ENCODE results near the gene ITCH.
"Not testable (repeated sequence)": the region's sequence is repeated elsewhere in the genome, so short reads cannot be mapped to it uniquely, and the experiment has no call there.

ITCH gene

GRCh38 chr20:34344238-34344637, 18.8 kb upstream of the ITCH start:
- DNase-seq = no peak

GRCh38 chr20:34345402-34345736, 17.7 kb upstream of the ITCH start:
- no peak for DNase-seq

- not testable (repeated sequence) for DNase-seq
Measured at GRCh38 chr20:34345839-34346532, 17.1 kb upstream of the ITCH start.

GRCh38 chr20:34346533-34346865, 16.6 kb upstream of the ITCH start:
- DNase-seq = not testable (repeated sequence)

DNA sequence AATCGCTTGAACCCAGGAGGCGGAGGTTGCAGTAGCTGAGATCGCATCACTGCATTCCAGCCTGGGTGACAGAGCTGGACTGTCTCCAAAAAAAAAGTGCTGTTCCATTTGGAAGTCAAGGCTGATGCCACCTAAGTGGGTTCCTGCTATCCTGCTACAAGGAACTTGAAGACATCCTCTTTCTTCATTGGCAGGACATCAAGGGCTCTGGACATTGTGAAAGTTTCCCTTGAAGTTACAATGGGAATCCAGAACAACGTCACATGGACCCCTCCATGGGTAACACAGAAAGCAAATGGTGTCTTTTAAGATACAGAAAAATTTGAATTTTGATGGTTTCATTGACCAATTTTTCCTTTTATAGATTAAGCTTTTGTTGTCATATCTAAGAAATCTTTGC, 15.5 kb upstream of the ITCH start:
- no peak for DNase-seq

DNA sequence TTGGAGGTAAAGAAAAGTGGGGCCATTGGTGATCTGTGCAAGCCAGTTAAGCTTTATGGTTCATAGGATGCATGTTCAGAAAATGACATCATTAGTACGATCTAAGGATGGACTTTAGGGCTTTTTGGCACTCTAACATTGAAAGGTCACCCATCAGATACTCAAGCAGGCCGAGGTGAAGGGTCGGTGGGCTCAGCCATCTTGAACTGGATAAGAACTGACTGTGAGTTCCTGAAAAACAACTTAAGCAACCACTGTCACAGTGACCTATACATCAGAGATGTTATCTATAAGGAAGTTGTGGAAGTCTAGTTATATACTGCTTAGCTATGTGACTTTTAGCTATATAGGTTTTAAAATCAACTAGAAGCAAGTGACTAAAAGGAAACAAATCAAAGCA, 13.0 kb upstream of the ITCH start:
- peak; percentile 68 for DNase-seq

- DNase-seq = not testable (repeated sequence)
Measured at GRCh38 chr20:34353467-34353866, 9.6 kb upstream of the ITCH start.

- DNase-seq = no peak
Measured at GRCh38 chr20:34355427-34355826, 7.6 kb upstream of the ITCH start.

- DNase-seq = not testable (repeated sequence)
Measured at GRCh38 chr20:34359729-34360128, 3.3 kb upstream of the ITCH start.

DNA sequence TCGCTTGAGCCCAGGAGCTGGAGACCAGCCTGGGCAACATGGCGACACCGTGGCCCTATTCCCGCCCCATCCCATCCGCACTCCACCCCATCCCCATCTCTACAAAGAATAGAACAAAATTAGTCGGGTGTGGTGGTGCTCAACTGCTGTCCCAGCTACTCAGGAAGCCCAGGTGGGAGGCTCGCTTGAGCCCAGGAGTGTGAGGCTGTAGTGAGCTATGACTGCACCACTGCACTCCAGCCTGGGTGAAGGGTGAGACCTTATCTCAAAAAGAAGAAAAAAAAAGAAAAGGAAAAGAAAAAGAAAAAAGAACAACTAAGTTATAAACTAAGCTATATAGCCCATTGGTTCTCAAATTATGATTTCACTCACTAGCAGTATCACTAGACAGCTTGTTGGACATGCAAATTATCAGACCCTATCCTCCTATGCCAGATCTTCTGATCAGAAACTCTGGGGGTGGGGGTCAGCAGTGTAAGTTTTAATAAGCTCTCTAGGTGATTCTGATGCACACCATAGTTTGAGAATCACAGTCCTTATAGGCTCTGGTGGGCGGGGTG, 491 bp upstream of the ITCH start:
- DNase-seq = no peak

DNA sequence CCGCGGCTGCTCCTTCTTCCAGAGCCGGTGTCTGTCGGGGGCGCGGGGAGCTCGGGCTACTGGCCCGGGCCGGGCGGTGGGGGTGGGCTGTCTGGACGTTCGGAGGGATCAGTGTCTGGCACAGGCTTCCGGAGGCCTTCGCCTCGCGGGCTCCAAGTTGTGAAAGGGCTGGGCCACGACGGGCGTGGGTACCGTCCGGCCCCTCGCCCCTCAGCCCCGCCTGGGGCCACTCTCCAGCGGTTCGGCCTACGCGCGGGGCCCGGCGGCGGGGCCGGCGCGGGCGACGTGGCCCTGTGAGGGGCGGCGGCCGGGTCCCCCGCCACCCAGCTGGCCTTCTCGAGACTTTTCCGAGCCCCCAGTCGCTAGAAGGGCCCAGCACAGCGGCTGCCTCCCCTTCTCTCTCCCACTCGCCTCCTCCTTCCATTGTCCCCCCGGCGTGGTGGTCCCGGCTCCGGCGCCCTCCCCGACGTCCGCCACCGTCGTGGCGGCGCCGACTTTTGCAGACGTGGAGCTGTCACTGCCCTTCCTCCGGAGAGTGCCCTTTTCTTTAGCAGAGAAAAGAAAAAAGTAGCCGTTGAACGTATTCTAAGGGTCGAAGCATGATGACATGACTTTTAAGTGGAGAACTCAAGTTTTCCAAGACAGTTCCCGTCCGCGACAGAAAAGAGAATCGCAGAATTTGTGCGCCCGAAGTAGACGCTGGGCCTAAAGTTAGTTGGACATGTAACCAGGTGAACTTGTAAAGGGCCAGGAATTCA, 571 bp downstream of the ITCH start:
- DNase-seq = no peak

- no peak for DNase-seq
Measured at GRCh38 chr20:34364223-34364506, 1.1 kb downstream of the ITCH start.

DNA sequence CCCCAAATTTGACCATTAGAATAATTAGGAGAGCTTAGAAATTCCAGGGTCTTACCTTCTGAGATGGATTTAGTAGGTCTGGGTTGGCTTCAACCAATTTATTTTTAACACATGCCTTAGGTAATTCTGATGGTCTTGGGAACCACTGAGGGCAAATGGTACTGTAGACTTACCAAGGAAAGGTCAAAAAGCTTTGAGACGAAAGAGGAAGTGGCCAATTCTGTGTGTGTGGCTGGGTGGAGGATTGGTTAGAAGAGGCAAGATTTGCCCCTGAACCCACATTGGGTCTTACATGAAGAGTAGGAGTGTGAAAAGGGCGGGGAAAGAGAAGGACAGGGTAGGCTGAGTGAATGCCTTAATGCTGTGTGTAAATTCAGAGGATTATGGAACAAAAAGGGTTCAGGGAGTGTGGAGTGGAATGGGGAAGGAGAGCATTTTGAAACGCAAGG, 2.7 kb downstream of the ITCH start:
- peak; percentile 49 for DNase-seq

DNA sequence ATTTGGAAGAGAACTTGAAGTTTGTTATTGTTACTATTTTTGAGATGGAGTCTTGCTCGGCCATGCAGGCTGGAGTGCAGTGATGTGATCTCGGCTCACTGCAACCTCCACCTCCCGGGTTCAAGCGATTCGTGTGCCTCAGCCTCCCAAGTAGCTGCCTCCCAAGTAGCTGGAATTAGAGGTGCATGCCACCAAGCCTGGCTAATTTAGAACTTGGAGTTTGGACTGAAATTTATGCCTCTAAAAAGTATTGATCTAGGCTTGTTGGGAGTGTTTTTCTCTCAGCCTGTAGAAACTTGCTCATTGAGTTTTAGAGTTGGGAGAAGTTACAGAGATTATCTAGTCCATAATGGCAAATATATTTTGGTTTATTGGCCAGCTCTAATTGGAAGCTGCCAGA, 4.1 kb downstream of the ITCH start:
- no peak for DNase-seq

DNA sequence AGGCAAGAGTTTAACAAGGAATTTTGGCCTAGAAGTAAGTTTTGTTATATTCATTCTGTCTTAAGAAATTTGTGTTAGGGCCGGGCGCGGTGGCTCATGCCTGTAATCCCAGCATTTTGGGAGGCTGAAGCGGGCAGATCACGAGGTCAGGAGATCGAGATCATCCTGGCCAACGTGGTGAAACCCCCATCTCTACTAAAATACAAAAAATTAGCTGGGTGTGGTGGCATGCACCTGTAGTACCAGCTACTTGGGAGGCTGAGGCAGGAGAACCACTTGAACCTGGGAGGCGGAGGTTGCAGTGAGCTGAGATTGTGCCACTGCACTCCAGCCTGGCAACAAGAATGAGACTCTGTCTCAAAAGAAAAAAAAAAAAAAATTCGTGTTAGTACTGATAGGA, 4.8 kb downstream of the ITCH start:
- not testable (repeated sequence) for DNase-seq

GRCh38 chr20:34368547-34368946, 5.5 kb downstream of the ITCH start:
- DNase-seq = no peak

DNA sequence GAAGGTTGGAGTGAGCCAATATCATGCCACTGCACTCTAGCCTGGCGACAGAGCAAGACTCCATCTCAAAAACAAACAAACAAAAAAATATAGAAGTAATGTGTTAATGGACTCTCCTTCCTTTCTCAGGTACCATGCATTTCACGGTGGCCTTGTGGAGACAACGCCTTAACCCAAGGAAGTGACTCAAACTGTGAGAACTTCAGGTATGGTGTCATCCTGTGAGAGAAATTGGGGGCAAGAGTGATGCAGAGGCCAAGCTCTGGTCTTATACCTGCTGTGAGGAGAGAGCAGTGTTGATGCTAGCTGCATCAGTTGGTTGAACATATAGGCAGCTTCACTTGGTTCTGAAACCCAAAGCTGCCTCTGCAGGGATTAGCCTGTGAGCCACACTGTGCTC, 6.2 kb downstream of the ITCH start:
- no peak for DNase-seq

DNA sequence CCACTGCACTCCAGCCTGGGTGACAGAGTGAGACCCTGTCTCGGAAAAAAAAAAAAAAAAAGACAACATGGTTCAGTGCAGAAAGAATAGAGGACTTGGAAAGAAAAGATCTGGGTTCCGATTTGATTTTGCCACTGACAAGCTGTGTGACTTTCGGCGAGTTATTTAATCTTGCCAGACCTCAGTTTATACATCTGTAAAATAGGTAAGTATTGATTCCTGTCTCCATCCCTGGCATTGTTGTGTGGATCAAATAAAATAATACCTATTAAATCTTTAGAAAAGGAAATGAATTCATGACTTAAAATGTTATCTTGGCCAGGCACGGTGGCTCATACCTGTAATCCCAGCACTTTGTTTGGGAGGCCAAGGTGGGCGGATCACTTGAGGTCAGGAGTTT, 7.0 kb downstream of the ITCH start:
- DNase-seq = no peak

GRCh38 chr20:34373445-34373844, 10.4 kb downstream of the ITCH start:
- DNase-seq = no peak

DNA sequence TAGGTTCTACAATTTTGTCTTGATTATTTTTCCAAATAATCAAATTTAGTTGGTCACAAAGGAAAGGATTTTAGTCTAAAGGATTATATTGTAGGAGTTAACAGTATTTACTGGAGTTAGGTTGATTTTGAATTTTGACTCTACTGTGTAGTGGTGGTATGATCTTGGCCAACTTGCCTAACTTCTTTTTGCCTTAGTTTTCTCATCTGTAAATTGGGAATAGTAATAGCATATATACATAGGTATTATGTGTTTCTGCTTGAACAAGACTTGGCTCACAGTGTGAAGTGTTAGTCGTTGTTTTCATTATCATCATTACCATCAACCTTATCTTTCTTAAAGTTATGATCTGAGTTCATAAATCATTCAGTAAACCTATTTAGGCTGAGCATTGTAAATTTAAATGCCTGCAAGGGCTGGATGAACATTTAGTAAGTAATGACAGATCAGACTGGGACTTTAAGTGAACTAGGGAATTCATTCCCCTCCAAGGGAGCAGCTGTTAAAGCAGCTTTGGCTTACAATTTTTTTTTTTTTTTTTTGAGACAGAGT, 11.2 kb downstream of the ITCH start:
- no peak for DNase-seq

GRCh38 chr20:34375977-34376430, 12.9 kb downstream of the ITCH start:
- DNase-seq = no peak

- no peak for DNase-seq
Measured at GRCh38 chr20:34377072-34377847, 14.2 kb downstream of the ITCH start.

DNA sequence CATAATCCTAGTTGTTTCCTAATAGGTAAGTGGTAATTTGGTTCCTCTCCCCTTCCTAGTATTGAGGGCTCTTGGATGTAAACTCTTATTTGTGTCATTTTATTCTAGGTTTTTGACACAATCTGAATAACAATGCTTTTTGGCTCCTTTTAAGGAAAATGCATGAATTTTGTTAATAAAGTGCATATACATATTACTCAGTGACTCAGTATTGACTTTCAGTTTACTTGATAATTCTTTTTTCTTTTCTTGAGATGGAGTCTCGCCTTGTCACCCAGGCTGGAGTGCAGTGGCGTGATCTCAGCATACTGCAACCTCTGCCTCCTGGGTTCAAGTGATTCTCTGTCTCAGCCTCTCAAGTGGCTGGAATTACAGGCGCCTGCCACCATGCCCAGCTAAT, 19.1 kb downstream of the ITCH start:
- no peak for DNase-seq
